ENCODE results near the gene ALMS1.

DNA sequence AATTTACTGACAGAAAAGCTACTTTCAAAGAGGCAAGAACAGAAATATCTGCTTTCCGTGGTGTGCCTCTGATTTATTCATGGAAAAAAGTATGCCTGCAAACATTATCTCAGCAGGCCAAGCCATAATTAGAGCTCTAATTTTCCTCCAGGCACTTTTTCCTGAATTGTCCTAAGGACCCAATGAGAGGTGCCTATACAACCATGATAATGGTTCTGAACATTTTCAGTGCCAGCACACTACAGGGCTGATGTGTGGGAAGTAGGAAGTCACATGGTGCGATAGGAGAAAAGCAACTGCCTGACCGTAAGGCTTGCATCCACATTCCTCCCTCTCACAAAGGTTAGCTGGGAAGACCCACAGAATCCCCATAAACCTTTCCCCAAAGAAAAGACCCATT is 46.4 kb upstream of the ALMS1 start:
- TF ChIP-seq POLR2AphosphoS5 (IDR thresholded peaks at IDR 0.05) = no peak
- TF ChIP-seq, protein P1, sequence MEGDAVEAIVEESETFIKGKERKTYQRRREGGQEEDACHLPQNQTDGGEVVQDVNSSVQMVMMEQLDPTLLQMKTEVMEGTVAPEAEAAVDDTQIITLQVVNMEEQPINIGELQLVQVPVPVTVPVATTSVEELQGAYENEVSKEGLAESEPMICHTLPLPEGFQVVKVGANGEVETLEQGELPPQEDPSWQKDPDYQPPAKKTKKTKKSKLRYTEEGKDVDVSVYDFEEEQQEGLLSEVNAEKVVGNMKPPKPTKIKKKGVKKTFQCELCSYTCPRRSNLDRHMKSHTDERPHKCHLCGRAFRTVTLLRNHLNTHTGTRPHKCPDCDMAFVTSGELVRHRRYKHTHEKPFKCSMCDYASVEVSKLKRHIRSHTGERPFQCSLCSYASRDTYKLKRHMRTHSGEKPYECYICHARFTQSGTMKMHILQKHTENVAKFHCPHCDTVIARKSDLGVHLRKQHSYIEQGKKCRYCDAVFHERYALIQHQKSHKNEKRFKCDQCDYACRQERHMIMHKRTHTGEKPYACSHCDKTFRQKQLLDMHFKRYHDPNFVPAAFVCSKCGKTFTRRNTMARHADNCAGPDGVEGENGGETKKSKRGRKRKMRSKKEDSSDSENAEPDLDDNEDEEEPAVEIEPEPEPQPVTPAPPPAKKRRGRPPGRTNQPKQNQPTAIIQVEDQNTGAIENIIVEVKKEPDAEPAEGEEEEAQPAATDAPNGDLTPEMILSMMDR (IDR thresholded peaks at IDR 0.05) = no peak
